Panc1 (cell line): Measurements from ENCODE around the gene OPTC.

Experiments
- CTCF ChIP-seq: fragments of 450-650 bp; IDR thresholded peaks from 2 replicates; pipeline ENCODE4 v1.5.1; 2017; ENCODE audit warnings: mild to moderate bottlenecking
- POLR2AphosphoS5 ChIP-seq: IDR thresholded peaks from 2 replicates; pipeline ENCODE4 v1.6.1; 2012; ENCODE audit warnings: mild to moderate bottlenecking, low read depth, low read length, moderate library complexity
- REST ChIP-seq, 2 experiments: IDR thresholded peaks; 2 replicates each; pipeline ENCODE4 v1.6.1; 2011 to 2012; ENCODE audit warnings: low read depth in 2 of 2, control low read depth in 1 of 2, low read length in 1 of 2, mild to moderate bottlenecking in 1 of 2, moderate library complexity in 1 of 2; ENCODE audit not compliant: insufficient read depth in 1 of 2
- TCF7L2 ChIP-seq: IDR thresholded peaks from 2 replicates; pipeline ENCODE4 v1.6.1; 2011; ENCODE audit warnings: mild to moderate bottlenecking, low read depth, low read length, inconsistent platforms

DNA sequence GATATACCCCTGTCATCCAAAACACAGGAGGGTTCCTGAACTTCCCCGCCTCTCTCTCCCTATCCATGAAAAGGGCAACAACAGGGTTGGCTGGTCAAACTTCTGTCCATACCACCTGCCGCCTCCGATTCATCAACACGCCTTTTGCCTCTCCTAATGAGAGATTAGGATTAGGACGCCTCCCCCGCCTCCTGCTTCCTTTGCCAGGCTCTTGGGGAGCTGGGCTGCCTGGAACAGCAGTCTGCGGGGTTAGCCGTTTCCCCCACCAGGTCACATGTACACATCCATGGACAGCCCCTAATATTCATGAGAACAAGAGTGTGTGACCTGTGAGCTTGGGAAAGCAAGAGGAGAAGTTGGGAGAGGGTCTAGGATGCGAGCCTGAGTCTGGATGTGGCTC, 2.3 kb upstream of the OPTC start:
- TF ChIP-seq CTCF (no peak), REST (IDR thresholded peaks at IDR 0.05; ENCODE audit: insufficient read depth in 1 of 2, low read depth in 2 of 2, low read length in 1 of 2) (no peak), POLR2AphosphoS5 (no peak), TCF7L2 (no peak)
